ENCODE data around the gene CHRDL2.

- TF ChIP-seq POLR2A (IDR thresholded peaks at IDR 0.05) (no peak), POLR2AphosphoS5 (IDR thresholded peaks at IDR 0.05) (no peak), CTCF (IDR thresholded peaks at IDR 0.05) (no peak)
These were observed 23.5 kb upstream of the CHRDL2 start for GRCh38 chr11:74754507-74755252.
